Measurements from ENCODE around the gene NDUFC2. TPM values are rescaled to one million over a fixed set of nuclear protein-coding genes. Genes with fewer than 3 reads are reported as not detected.

Gene NDUFC2
- total and polyA plus RNA-seq, 2 of the 13 experiments (the other 11 are each of a cell fraction or from before 2014, with no cell fraction given) = 256 to 363 TPM

DNA sequence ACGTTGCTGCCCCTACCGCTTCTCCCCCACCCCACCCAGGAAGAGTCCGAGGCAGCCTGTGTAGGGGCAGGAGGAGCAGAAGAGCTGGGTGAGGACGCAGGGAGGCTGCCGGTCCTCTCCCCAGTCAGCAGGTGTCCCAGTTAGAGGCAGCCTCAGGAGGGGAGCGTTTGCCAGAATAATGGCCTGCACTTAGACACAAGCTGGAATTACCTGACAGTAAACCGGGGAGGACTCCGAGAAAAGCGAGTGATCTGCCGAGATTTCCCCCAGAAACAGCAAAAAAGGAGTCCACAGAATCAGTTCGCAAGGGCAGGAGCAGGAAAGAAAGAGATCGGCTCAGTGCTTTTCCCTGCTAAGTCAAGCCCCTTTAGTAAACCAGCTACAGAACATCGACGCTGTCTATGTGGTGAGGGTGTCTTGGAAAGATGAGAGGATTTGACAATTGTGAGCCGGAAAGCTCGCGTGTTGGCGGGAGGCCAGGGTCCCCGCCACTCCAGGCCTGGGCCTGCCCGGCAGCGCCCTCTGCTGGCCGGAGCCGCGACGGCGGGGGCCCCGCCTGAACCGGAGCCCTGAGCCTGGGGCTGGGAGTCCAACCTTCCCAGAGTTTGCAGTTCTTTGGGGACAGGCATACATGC is 33.7 kb downstream of the NDUFC2 start:
- peak; percentile 60 for DNase-seq (ENCODE audit: low spot score)
- Histone ChIP-seq H3K4me2 (ENCODE audit: low read depth, low read length) (peak overlapping the region; percentile 100), H3K79me2 (ENCODE audit: insufficient read depth, low read length) (no peaks in the 10 kb centered on the region), H3K27ac (ENCODE audit: extremely low read length, insufficient read depth, low read length) (peak overlapping the region; percentile 35), H2AFZ (ENCODE audit: low read length) (peak overlapping the region; percentile 98), H3K4me1 (ENCODE audit: insufficient read depth, low read length) (peaks cover 68% of the 10 kb centered on the region), H3K4me3 (replicated peaks in 1 of 3; ENCODE audit: insufficient read depth in 1 of 3, low read depth in 2 of 3, low read length in 3 of 3) (peak overlapping the region; percentile 45 to 77 (median 67)), H3K9ac (ENCODE audit: insufficient read depth, low read depth, low read length) (peak overlapping the region; percentile 70), H3K9me3 (ENCODE audit: low read length) (no peaks in the 10 kb centered on the region), H4K20me1 (ENCODE audit: insufficient read depth, low read length) (no peaks in the 10 kb centered on the region), H3K27me3 (ENCODE audit: control insufficient read depth in 1 of 2, insufficient read depth in 2 of 2, low read length in 2 of 2) (no peaks in the 10 kb centered on the region), H3K36me3 (replicated peaks in 1 of 2; ENCODE audit: control insufficient read depth in 1 of 2, insufficient read depth in 2 of 2, low read length in 2 of 2) (no peaks in the 10 kb centered on the region)
- FAIRE-seq = peak; percentile 79
- 6% methylated on average over 9 of the region's 28 CpGs for WGBS (ENCODE audit: low lambda C conversion rate)
- no TSS peak for BruUV-seq (replicated peaks)
- peak; percentile 95 for ATAC-seq
- intact Hi-C loops (cut with micrococcal nuclease; ENCODE audit: unreplicated experiment) = loop anchor here (1.0 to 5.0 kb wide), 3 partner anchors 46 to 134 kb away; no protein-coding TSS in a partner anchor
- in situ Hi-C loops (cut with HindIII; ENCODE audit: extremely low pct_ligation_motif_present, low pct_unique_long_range_greater_than_20kb) = loop anchor here (5.0 kb wide), 1 partner anchor 39 kb away; no protein-coding TSS in a partner anchor
- POLR2A ChIA-PET = interaction anchor here (0.6 to 1.9 kb wide), 9 partner anchors 11 to 133 kb away, joined by 3 to 12 read pairs (median 4); partner anchors contain the start of gene INTS4
- CTCF ChIA-PET (ENCODE audit: low intra/inter-chr PET ratio, low total read pairs) = interaction anchor here (1.8 to 1.9 kb wide), 2 partner anchors 46 to 270 kb away, joined by 7 to 12 read pairs; no protein-coding TSS in a partner anchor
- TF ChIP-seq ZNF562 (CRISPR knock-in tag; IDR thresholded peaks at IDR 0.05; ENCODE audit: borderline replicate concordance) (no peak), SOX6 (IDR thresholded peaks at IDR 0.05) (no peak), SOX6 (CRISPR knock-in tag; IDR thresholded peaks at IDR 0.05) (peak; percentile 73; the same call in 1 of the 2 replicates), SMAD3 (CRISPR knock-in tag; IDR thresholded peaks at IDR 0.05) (no peak), NKX3-1 (CRISPR knock-in tag; IDR thresholded peaks at IDR 0.05) (no peak), ZNF552 (CRISPR knock-in tag; IDR thresholded peaks at IDR 0.05; ENCODE audit: borderline replicate concordance) (no peak), SALL1 (CRISPR knock-in tag; IDR thresholded peaks at IDR 0.05) (peak; percentile 90), ZNF549 (CRISPR knock-in tag; IDR thresholded peaks at IDR 0.05) (no peak), ZNF619 (CRISPR knock-in tag; IDR thresholded peaks at IDR 0.05) (0 out of 2 replicates have a peak, but pooled peaks have one; percentile 78), ZFY (CRISPR knock-in tag; IDR thresholded peaks at IDR 0.05) (peak; percentile 54), MXD4 (CRISPR knock-in tag; IDR thresholded peaks at IDR 0.05) (peak; percentile 61; the same call in 1 of the 2 replicates), MATR3 (CRISPR knock-in tag; IDR thresholded peaks at IDR 0.05) (no peak), NFIC (IDR thresholded peaks at IDR 0.05; ENCODE audit: low read length) (0 out of 2 replicates have a peak, but pooled peaks have one; percentile 58), SPEN (CRISPR knock-in tag; IDR thresholded peaks at IDR 0.05; ENCODE audit: low read depth) (peak; percentile 73)
- TF ChIP-seq, protein P1, sequence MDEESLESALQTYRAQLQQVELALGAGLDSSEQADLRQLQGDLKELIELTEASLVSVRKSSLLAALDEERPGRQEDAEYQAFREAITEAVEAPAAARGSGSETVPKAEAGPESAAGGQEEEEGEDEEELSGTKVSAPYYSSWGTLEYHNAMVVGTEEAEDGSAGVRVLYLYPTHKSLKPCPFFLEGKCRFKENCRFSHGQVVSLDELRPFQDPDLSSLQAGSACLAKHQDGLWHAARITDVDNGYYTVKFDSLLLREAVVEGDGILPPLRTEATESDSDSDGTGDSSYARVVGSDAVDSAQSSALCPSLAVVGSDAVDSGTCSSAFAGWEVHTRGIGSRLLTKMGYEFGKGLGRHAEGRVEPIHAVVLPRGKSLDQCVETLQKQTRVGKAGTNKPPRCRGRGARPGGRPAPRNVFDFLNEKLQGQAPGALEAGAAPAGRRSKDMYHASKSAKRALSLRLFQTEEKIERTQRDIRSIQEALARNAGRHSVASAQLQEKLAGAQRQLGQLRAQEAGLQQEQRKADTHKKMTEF (CRISPR knock-in tag; IDR thresholded peaks at IDR 0.05) = peak; percentile 86; the same call in 1 of the 2 replicates
- TF ChIP-seq, protein P2, sequence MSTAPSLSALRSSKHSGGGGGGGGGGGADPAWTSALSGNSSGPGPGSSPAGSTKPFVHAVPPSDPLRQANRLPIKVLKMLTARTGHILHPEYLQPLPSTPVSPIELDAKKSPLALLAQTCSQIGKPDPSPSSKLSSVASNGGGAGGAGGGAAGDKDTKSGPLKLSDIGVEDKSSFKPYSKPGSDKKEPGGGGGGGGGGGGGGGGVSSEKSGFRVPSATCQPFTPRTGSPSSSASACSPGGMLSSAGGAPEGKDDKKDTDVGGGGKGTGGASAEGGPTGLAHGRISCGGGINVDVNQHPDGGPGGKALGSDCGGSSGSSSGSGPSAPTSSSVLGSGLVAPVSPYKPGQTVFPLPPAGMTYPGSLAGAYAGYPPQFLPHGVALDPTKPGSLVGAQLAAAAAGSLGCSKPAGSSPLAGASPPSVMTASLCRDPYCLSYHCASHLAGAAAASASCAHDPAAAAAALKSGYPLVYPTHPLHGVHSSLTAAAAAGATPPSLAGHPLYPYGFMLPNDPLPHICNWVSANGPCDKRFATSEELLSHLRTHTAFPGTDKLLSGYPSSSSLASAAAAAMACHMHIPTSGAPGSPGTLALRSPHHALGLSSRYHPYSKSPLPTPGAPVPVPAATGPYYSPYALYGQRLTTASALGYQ (CRISPR knock-in tag; IDR thresholded peaks at IDR 0.05) = peak; percentile 30; the same call in 1 of the 2 replicates
- TF ChIP-seq, protein P3, sequence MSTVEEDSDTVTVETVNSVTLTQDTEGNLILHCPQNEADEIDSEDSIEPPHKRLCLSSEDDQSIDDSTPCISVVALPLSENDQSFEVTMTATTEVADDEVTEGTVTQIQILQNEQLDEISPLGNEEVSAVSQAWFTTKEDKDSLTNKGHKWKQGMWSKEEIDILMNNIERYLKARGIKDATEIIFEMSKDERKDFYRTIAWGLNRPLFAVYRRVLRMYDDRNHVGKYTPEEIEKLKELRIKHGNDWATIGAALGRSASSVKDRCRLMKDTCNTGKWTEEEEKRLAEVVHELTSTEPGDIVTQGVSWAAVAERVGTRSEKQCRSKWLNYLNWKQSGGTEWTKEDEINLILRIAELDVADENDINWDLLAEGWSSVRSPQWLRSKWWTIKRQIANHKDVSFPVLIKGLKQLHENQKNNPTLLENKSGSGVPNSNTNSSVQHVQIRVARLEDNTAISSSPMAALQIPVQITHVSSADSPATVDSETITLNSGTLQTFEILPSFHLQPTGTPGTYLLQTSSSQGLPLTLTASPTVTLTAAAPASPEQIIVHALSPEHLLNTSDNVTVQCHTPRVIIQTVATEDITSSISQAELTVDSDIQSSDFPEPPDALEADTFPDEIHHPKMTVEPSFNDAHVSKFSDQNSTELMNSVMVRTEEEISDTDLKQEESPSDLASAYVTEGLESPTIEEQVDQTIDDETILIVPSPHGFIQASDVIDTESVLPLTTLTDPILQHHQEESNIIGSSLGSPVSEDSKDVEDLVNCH (CRISPR knock-in tag; IDR thresholded peaks at IDR 0.05) = no peak
- TF ChIP-seq, protein P4, sequence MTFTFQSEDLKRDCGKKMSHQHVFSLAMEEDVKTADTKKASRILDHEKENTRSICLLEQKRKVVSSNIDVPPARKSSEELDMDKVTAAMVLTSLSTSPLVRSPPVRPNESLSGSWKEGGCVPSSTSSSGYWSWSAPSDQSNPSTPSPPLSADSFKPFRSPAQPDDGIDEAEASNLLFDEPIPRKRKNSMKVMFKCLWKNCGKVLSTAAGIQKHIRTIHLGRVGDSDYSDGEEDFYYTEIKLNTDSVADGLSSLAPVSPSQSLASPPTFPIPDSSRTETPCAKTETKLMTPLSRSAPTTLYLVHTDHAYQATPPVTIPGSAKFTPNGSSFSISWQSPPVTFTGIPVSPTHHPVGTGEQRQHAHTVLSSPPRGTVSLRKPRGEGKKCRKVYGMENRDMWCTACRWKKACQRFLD (CRISPR knock-in tag; IDR thresholded peaks at IDR 0.05; ENCODE audit: borderline replicate concordance) = 0 out of 2 replicates have a peak, but pooled peaks have one; percentile 75
